Measurements from ENCODE around the gene AIFM2.
"Not testable (repeated sequence)": the region's sequence is repeated elsewhere in the genome, so short reads cannot be mapped to it uniquely, and the experiment has no call there.

The AIFM2 gene

GRCh38 chr10:70121281-70121949 lies 11.2 kb downstream of the AIFM2 start:
- DNase-seq = no peak

GRCh38 chr10:70120417-70120816 lies 12.2 kb downstream of the AIFM2 start:
- no peak for DNase-seq

DNA sequence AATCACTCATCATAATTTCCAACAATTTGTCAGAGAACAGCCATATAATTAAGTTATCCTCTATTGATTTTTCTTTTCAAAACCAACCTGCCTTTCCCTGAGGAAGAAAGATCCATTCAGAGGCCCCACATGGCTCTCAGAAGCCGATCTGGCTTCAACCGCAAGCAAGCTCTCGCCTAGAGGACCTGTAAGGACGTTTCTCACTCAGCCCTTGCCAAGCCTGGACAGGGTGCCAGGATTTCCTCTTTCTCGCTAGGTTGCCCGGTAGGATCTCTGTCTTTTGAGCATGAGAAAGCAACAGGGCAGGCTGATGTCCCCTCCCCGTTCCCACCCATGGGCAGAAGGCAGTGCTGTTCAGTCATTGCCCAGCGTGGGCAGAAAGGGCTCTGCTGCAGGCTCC lies 13.0 kb downstream of the AIFM2 start:
- DNase-seq = no peak

DNA sequence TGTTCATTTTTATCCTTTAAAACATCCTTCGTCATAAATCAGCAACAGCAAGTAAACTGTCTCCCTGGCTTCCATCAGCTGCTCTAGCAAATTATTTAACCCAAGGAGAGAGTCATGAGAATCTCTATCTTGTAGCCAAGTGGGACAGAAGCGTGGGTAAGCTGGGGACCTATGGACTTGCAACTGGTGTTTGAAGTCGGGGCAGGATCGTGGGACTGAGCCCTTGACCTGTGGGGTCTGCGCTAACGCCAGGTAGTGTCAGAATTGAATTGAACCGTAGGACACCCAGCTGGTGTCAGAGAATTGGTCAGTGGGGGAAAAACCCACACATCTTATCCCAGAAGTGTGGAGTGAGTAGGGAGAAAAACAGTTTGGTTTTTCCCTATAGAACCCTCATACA lies 13.4 kb downstream of the AIFM2 start:
- DNase-seq = no peak

DNA sequence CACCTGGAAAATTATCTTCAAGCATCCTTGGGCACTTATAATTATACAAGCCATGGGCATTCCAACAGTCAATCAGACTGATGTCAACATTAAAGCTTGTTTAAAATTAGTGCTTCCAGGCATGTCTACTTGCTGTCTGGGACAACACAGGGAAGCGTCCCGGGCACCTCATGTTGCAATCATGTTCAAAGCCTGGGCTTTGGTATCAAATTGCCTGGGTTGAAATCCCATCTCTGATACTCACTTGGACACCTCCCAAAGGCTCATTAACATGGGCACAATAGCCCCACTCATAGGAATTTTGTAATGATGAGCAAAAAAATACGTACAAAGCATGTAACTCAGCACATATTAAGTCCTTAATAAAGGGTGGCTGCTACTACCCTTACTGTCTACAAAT lies 14.4 kb downstream of the AIFM2 start:
- no peak for DNase-seq

GRCh38 chr10:70117646-70118045 lies 15.0 kb downstream of the AIFM2 start:
- no peak for DNase-seq

DNA sequence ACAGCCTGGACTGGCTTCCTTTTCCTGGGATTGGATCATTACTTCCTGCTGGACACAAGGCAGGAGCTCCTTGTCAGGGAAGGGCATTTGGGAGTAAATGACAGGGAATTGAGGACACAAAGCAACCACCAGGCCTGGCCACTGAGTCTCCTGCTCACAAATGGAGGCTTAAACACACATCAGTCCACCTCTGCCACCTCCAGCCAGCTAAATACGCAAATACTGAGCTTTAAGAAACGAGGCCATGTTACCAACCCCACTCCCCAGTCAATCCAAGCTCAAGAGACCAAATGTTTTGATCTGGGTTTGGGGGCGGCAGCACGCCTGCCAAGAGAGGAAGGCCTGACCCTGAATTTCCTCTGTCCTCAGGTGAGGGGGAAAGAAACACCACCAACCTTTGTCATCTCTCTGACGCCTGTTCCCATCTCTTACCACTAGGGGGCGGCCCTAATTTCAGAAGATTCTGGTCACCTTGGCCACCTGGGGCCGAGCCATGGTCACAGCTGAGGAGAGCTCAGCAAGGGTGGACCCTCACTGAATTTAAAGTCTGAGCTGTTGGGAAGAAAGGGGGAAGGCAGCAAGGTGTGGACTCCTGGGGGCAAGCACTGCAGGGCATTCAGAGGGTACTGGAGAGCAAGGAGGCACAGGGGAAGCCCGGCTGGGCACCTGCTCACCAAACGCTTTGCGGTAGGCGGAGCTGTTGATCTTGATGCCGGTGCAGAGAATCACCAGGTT lies 16.5 kb downstream of the AIFM2 start:
- no peak for DNase-seq

DNA sequence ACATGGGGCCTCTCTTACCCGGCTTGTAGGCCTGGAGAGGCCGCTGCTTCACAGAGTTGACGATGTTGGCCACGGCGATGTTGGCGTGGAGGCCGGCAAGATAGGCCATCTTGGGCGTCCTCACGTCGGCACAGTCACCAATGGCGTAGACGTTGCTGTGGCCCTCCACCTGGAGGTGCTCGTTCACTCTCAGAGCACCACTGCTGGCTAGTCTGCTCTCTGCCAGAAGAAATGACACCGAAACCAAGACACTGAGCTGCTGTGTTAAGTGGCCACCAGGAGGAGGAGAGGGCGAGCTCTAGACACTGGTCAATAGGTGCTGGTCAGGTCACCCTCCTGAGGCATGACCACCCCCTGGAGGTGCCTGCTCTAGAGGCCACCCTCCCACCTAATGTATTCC lies 17.7 kb downstream of the AIFM2 start:
- DNase-seq = no peak

- DNase-seq = no peak
These were observed 20.6 kb downstream of the AIFM2 start for GRCh38 chr10:70112071-70112470.

DNA sequence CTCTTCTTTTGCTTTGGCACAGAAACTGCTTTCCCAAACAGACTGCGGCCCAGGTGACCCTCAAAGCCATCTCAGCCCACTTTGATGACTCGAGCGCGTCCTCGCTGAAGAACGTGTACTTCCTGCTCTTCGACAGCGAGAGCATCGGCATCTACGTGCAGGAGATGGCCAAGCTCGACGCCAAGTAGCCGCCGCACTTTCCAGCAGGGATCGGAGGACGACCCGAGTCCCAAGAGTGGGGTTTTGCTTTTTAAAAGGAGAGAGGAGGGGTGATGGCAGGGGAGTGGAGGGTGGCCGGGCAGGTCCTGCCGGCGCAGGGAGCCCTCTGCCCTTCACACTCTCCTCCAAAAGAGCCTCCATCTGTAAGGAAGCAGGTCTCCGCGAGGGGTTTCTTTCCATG lies 21.1 kb downstream of the AIFM2 start:
- no peak for DNase-seq

- DNase-seq = no peak
These were observed 23.4 kb downstream of the AIFM2 start for GRCh38 chr10:70109064-70109729.

- DNase-seq = no peak
These were observed 25.4 kb downstream of the AIFM2 start for GRCh38 chr10:70106958-70107791.

- no peak for DNase-seq
These were observed 31.0 kb downstream of the AIFM2 start for GRCh38 chr10:70101668-70102067.

DNA sequence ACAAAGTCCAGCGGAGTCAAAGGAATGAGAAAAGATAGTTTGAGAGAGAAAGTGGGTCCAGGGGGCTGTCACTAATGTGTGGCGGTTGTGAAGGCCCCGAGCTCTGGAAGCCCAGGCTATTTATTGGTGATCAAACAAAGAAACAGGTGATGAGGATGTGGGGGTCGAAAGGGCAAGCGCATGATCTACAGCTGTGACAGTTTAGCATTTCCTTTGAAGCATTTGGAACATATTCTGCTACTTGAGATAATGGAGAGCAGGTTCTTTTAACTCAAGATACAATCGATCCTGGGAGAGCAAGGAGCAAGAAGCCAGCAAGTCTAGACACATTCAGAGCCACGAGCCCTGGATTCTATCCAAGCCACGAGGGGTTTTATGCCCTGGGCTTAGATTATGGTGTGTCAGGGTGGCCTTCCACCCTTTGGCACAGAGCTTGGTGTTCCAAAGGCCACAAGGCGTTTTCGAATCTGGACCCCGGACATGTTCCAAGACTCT lies 31.5 kb downstream of the AIFM2 start:
- not testable (repeated sequence) for DNase-seq

- DNase-seq = no peak
These were observed 34.4 kb downstream of the AIFM2 start for GRCh38 chr10:70098271-70098670.

- no peak for DNase-seq
These were observed 35.2 kb downstream of the AIFM2 start for GRCh38 chr10:70097459-70097858.

- no peak for DNase-seq
These were observed 35.8 kb downstream of the AIFM2 start for GRCh38 chr10:70096705-70097420.

- DNase-seq = no peak
These were observed 36.5 kb downstream of the AIFM2 start for GRCh38 chr10:70096016-70096704.

DNA sequence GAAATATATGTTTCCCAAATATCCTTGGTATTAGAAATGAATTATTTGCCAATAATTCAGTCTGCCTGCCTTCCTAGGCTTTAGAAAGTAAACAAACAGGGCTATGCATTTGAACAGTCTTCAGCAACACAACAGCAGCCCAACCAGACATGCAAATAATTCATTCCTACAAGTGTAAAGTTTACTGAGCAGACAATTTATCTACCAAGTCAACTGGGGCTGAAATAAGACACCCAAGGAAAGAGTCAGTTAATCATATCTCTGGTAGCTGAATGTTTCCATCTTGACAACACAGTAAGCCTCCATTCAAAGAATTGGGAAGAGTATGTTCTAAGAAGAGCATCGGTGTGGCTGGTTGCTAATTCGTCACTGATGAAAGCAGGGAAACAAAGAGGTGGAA lies 38.4 kb downstream of the AIFM2 start:
- DNase-seq = no peak

- DNase-seq = no peak
These were observed 39.2 kb downstream of the AIFM2 start for GRCh38 chr10:70093335-70093944.

DNA sequence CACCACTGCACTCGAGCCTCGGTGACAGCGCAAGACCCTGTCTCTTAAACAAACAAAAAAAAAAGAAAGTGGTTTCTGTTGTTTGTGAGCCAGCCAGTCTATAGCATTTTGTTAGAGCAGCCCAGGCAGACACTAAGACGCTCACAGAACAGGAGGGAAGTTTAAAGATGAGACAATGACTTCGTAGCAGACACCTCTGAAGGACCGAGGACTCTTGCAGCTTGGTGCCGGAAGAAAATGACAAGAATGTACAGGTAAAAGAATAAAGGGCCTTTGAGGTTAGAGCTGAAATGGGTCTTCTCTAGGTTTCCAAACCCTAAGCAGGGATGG lies 40.3 kb downstream of the AIFM2 start:
- no peak for DNase-seq
